Mammary epithelial cell (primary cell): ENCODE data around the gene TMEM150C.

ENCODE experiments used
- CTCF ChIP-seq, 2 donors: IDR thresholded peaks in 1 of 2; conservative IDR thresholded peaks in 1 of 2; 2 replicates each; pipeline ENCODE4 v1.5.1; 2011 to 2012; ENCODE audit warnings: inconsistent platforms in 2 of 2, low read length in 2 of 2, mild to moderate bottlenecking in 2 of 2, control low read depth in 1 of 2, low read depth in 1 of 2; ENCODE audit not compliant: insufficient read depth in 1 of 2; ENCODE audit errors: extremely low read depth in 1 of 2
- EZH2 ChIP-seq: IDR thresholded peaks from 2 replicates; pipeline ENCODE4 v1.6.1; 2012; ENCODE audit warnings: low read length, inconsistent platforms, borderline replicate concordance

- TF ChIP-seq CTCF (conservative IDR thresholded peaks at IDR 0.05 in 1 of 2, IDR thresholded peaks at IDR 0.05 in 1 of 2; ENCODE audit: extremely low read depth in 1 of 2, insufficient read depth in 1 of 2, low read depth in 1 of 2, low read length in 2 of 2), result no peak
- no peak for TF ChIP-seq EZH2
Measured at GRCh38 chr4:82436130-82436529, 125.7 kb downstream of the TMEM150C start.
